ENCODE data around the gene CCDC34.

The CCDC34 gene

GRCh38 chr11:27383645-27384044, 20.6 kb upstream of the CCDC34 start:
- no peak for TF ChIP-seq Cebpa-rat (IDR thresholded peaks at IDR 0.05)
- no peaks in the 10 kb centered on the region for H3K27me3 ChIP-seq
- peak overlapping the region; percentile 59 for H3K27ac ChIP-seq
- no peaks in the 10 kb centered on the region for H4K20me1 ChIP-seq
- no peaks in the 10 kb centered on the region for H3K36me3 ChIP-seq
- H3K4me2 ChIP-seq: peak overlapping the region; percentile 70
- H3K4me1 ChIP-seq: peaks cover 32% of the 10 kb centered on the region
- H3K9ac ChIP-seq: no peak overlapping the region; the same call in 1 of the 2 replicates
- no peak overlapping the region for H3K4me3 ChIP-seq
- no peaks in the 10 kb centered on the region for H3K9me3 ChIP-seq

DNA sequence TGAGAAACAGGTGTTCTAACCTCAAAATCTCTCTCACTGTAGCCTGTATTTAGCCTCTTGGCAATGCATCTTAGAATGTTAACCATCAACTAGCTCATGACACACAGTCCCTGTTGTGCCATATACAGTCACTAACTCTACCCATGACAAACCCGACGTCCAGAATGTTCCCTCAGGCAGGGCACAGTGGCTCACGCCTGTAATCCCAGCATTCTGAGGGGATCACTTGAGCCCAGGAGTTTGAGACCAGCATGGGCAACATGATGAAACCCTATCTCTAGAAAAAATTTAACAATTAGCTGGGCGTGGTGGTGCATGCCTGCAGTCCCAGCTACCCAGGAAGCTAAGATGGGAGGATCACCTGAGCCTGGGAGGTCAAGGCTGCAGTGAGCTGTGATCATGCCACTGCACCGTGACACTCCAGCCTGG, 18.2 kb upstream of the CCDC34 start:
- H3K4me3 ChIP-seq: no peak overlapping the region
- H3K36me3 ChIP-seq: no peaks in the 10 kb centered on the region
- H4K20me1 ChIP-seq: no peaks in the 10 kb centered on the region
- no peak overlapping the region for H3K4me2 ChIP-seq
- no peak overlapping the region for H3K27ac ChIP-seq
- peaks cover 32% of the 10 kb centered on the region for H3K4me1 ChIP-seq
- H3K9me3 ChIP-seq: no peaks in the 10 kb centered on the region
- TF ChIP-seq Cebpa-rat (IDR thresholded peaks at IDR 0.05): no peak
- no peaks in the 10 kb centered on the region for H3K27me3 ChIP-seq
- no peak overlapping the region for H3K9ac ChIP-seq

- no peaks in the 10 kb centered on the region for H3K36me3 ChIP-seq
- no peaks in the 10 kb centered on the region for H3K9me3 ChIP-seq
- no peak overlapping the region for H3K9ac ChIP-seq
- peaks cover 32% of the 10 kb centered on the region for H3K4me1 ChIP-seq
- no peak overlapping the region for H3K4me3 ChIP-seq
- TF ChIP-seq Cebpa-rat (IDR thresholded peaks at IDR 0.05): no peak
- no peaks in the 10 kb centered on the region for H4K20me1 ChIP-seq
- no peak overlapping the region for H3K27ac ChIP-seq
- H3K4me2 ChIP-seq: no peak overlapping the region
- no peaks in the 10 kb centered on the region for H3K27me3 ChIP-seq
These were observed 17.8 kb upstream of the CCDC34 start for GRCh38 chr11:27380771-27381170.

- H3K36me3 ChIP-seq: no peaks in the 10 kb centered on the region
- H3K27ac ChIP-seq: no peak overlapping the region
- no peak for TF ChIP-seq Cebpa-rat (IDR thresholded peaks at IDR 0.05)
These were observed 16.4 kb upstream of the CCDC34 start for GRCh38 chr11:27379449-27379848.

GRCh38 chr11:27375370-27375769, 12.4 kb upstream of the CCDC34 start:
- no peak overlapping the region for H3K27ac ChIP-seq
- H3K36me3 ChIP-seq: no peaks in the 10 kb centered on the region
- H3K4me1 ChIP-seq: no peaks in the 10 kb centered on the region
- no peaks in the 10 kb centered on the region for H4K20me1 ChIP-seq
- no peaks in the 10 kb centered on the region for H3K9me3 ChIP-seq
- no peak overlapping the region for H3K9ac ChIP-seq
- H3K4me3 ChIP-seq: no peak overlapping the region
- H3K27me3 ChIP-seq: no peaks in the 10 kb centered on the region
- H3K4me2 ChIP-seq: no peak overlapping the region
- TF ChIP-seq Cebpa-rat (IDR thresholded peaks at IDR 0.05): no peak

More at GRCh38 chr11:27379449-27379848, 16.4 kb upstream of the CCDC34 start:
- H3K4me1 ChIP-seq: peaks cover 21% of the 10 kb centered on the region
- H4K20me1 ChIP-seq: no peaks in the 10 kb centered on the region
- no peaks in the 10 kb centered on the region for H3K9me3 ChIP-seq
- H3K4me3 ChIP-seq: no peak overlapping the region
- H3K4me2 ChIP-seq: no peak overlapping the region
- no peak overlapping the region for H3K9ac ChIP-seq
- no peaks in the 10 kb centered on the region for H3K27me3 ChIP-seq

DNA sequence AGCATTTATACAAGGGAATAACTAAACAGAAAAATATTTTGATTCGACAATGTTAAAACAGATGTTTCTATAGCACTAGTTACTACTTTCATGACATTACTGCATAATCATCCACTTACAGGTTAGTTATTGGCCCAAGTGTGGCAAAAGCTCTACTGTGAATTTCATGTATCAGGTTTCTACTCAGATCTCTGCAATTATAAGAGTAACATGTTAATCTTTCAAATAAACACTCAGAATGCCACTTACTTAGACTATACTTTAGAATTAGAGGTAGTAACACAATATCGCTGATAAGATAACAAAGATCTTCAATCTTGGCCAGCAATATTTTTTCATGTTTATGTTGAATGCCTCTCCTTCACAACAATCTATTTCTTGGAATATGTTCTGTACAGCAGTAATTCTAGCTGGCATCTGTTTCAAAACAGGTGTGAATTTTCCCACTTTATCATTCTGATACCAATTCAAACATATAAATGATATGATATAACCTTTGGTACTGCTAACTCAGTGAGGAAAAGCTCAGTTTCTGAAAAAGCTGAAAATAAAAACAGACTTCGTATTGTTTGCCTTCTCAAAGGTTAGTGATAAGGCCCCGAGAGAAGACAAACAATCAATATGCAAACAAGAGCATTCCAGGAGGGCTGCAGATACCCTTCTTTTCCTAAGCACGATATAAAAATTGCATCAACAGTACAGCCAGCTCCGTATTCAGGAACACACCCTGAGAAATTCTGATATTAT, 11.0 kb upstream of the CCDC34 start:
- H3K36me3 ChIP-seq: no peaks in the 10 kb centered on the region
- no peaks in the 10 kb centered on the region for H3K9me3 ChIP-seq
- no peaks in the 10 kb centered on the region for H3K27me3 ChIP-seq
- H3K4me2 ChIP-seq: no peak overlapping the region
- H4K20me1 ChIP-seq: no peaks in the 10 kb centered on the region
- H3K4me3 ChIP-seq: no peak overlapping the region
- no peak overlapping the region for H3K9ac ChIP-seq
- H3K27ac ChIP-seq: no peak overlapping the region
- no peak for TF ChIP-seq Cebpa-rat (IDR thresholded peaks at IDR 0.05)
- no peaks in the 10 kb centered on the region for H3K4me1 ChIP-seq

DNA sequence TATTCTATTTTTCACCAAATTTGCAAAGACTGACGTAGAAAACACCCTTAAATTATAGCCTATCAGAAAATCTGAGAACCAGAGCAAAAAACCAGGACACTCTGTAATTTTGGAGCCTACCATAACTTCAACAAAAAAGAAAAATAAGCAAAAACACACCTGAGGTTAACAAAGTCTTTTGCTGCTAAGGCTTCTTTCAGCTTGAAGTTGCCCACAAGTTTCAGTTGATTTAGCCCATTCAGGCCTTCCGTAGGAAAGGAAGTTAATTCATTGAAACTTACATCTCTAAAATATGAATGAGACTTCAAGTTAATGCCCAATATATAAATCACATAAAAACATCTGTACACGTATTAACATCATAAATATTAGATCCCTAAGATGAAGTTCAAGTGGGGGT, 10.4 kb upstream of the CCDC34 start:
- no peak overlapping the region for H3K4me3 ChIP-seq
- H3K36me3 ChIP-seq: no peaks in the 10 kb centered on the region
- H3K27me3 ChIP-seq: no peaks in the 10 kb centered on the region
- no peaks in the 10 kb centered on the region for H3K4me1 ChIP-seq
- H3K4me2 ChIP-seq: no peak overlapping the region
- no peak overlapping the region for H3K9ac ChIP-seq
- H3K27ac ChIP-seq: no peak overlapping the region
- no peaks in the 10 kb centered on the region for H3K9me3 ChIP-seq
- H4K20me1 ChIP-seq: no peaks in the 10 kb centered on the region
- no peak for TF ChIP-seq Cebpa-rat (IDR thresholded peaks at IDR 0.05)

GRCh38 chr11:27372164-27372563, 9.1 kb upstream of the CCDC34 start:
- TF ChIP-seq Cebpa-rat (IDR thresholded peaks at IDR 0.05): no peak
- H3K4me3 ChIP-seq: no peak overlapping the region
- H3K9ac ChIP-seq: no peak overlapping the region
- H3K36me3 ChIP-seq: no peaks in the 10 kb centered on the region
- no peak overlapping the region for H3K27ac ChIP-seq
- no peaks in the 10 kb centered on the region for H3K27me3 ChIP-seq
- H4K20me1 ChIP-seq: no peaks in the 10 kb centered on the region
- no peaks in the 10 kb centered on the region for H3K9me3 ChIP-seq
- no peak overlapping the region for H3K4me2 ChIP-seq
- H3K4me1 ChIP-seq: no peaks in the 10 kb centered on the region

DNA sequence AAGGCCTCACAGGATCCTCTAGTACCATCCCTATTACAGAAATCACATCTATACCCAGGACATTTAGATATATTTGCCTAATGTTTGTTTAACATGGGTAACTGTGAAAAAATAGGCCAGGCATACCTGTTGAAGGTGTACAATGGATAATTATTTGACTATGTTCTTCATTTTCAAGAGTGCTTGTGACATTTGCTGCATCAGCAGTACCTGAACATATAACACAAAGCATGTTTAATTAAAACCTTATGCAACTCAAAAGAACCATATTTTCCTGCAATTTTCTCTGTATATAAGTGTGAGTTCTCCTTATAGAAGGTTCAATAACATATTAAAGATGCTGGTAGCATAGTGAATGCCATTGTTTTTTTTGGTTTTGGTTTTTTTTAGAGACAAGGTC, 8.5 kb upstream of the CCDC34 start:
- Histone ChIP-seq H3K4me1 (no peaks in the 10 kb centered on the region), H3K36me3 (no peaks in the 10 kb centered on the region), H4K20me1 (no peaks in the 10 kb centered on the region), H3K4me3 (no peak overlapping the region), H3K27ac (no peak overlapping the region), H3K9ac (no peak overlapping the region), H3K27me3 (no peaks in the 10 kb centered on the region), H3K4me2 (no peak overlapping the region), H3K9me3 (no peaks in the 10 kb centered on the region)
- no peak for TF ChIP-seq Cebpa-rat (IDR thresholded peaks at IDR 0.05)

DNA sequence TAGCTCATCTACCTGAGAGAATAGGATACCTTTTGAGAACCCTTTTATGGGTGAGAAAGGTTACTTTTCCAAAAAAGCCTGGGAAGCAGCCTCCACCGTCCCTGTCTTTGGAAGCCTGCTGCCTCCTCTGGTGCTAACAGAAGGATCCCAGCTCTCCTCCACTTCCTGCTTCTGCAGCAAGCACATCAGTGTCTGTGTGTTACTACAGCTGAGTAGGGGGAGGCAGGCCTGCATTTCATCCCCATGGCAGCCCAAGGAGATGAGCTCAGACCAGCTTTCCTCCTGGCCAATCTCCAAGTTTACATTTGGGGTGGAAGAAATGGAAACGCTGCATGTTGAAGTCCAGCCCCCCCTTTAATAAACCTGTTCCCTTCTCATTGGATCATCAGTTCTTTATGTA, 7.4 kb upstream of the CCDC34 start:
- Histone ChIP-seq H3K27ac (no peak overlapping the region), H3K9ac (no peak overlapping the region), H3K9me3 (no peaks in the 10 kb centered on the region), H3K27me3 (no peaks in the 10 kb centered on the region), H3K4me1 (no peaks in the 10 kb centered on the region), H3K4me3 (no peak overlapping the region), H4K20me1 (no peaks in the 10 kb centered on the region), H3K36me3 (no peaks in the 10 kb centered on the region), H3K4me2 (no peak overlapping the region)
- TF ChIP-seq Cebpa-rat (IDR thresholded peaks at IDR 0.05): no peak

- Histone ChIP-seq H3K27me3 (no peaks in the 10 kb centered on the region), H3K4me2 (no peak overlapping the region)
- TF ChIP-seq Cebpa-rat (IDR thresholded peaks at IDR 0.05): no peak
These were observed 4.9 kb upstream of the CCDC34 start for GRCh38 chr11:27367881-27368280.

More at GRCh38 chr11:27367881-27368280, 4.9 kb upstream of the CCDC34 start:
- no peak overlapping the region for H3K27ac ChIP-seq
- H3K4me3 ChIP-seq: no peak overlapping the region
- H3K36me3 ChIP-seq: no peaks in the 10 kb centered on the region
- H3K9ac ChIP-seq: no peak overlapping the region
- no peaks in the 10 kb centered on the region for H4K20me1 ChIP-seq
- H3K9me3 ChIP-seq: no peaks in the 10 kb centered on the region
- H3K4me1 ChIP-seq: peaks cover 7% of the 10 kb centered on the region
